ENCODE data around the gene GOLGA5. TPM values are rescaled to one million over a fixed set of nuclear protein-coding genes. Genes with fewer than 3 reads are reported as not detected.
A peak's percentile ranks its signal among the peaks of the same experiment; 100 is the strongest.

The GOLGA5 gene, protein sequence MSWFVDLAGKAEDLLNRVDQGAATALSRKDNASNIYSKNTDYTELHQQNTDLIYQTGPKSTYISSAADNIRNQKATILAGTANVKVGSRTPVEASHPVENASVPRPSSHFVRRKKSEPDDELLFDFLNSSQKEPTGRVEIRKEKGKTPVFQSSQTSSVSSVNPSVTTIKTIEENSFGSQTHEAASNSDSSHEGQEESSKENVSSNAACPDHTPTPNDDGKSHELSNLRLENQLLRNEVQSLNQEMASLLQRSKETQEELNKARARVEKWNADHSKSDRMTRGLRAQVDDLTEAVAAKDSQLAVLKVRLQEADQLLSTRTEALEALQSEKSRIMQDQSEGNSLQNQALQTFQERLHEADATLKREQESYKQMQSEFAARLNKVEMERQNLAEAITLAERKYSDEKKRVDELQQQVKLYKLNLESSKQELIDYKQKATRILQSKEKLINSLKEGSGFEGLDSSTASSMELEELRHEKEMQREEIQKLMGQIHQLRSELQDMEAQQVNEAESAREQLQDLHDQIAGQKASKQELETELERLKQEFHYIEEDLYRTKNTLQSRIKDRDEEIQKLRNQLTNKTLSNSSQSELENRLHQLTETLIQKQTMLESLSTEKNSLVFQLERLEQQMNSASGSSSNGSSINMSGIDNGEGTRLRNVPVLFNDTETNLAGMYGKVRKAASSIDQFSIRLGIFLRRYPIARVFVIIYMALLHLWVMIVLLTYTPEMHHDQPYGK
- total RNA-seq (2014; rRNA removed; shearing (Covaris generic)) (30.2 and 31.1 TPM in 2 replicates), polyA plus RNA-seq (2016; fragmentation: Nextera tagmentation; extraction: Ambion mirVana) (26.2 and 28.6 TPM in 2 replicates)
- long read RNA-seq, transcript GOLGA5-201 (13 exons, 2,969 nt): major isoform, 9 of 12 reads
- long read RNA-seq, partial matches to known transcripts: 2 of 12 reads
- long read RNA-seq, other reads (novel, unspliced or antisense): 1 of 12 reads

DNA sequence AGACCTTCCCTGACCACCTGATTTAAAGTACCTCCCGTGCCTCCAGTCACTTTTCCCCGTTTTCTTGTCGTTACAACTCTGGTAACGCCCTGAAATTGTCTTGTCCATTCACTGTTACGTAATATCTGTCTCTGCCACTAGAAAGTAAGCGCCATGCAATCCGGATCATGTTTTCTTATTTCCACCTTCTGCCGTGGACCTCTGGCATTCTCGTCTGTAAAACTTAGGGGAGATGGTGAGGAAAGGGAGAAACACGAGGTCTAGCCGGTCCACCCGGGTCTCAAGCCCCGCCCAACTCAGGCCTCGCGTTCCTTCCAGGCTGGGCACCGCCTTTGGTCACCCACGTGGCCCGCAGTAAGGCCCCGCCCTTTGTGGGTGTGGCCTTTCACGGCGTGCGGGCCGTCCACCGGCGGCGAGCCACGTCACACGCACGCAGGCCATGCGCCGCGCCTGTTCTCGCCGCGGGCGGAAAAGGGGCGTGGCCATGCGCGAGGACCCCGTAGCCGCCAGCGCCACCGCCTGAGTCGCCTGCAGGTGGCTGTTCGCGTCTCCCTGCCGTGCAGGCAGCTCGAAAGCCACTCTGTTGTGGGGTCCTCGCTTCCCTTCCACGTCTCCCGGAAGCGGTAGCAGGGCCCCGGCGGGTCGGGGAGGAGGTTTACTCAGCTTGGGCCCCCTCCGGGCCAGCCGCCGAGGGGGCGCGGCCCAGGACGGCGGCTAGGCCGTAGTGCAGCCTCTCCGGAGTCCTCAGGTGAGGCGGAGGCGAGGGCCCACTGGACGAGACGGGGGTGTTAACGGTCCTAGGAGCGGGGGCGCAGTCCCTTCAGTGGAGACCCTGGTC is at the start of gene GOLGA5:
Gene GOLGA5 (plus strand): TSS at position 597 of the 838 bp plus-strand sequence. CDS start 3,133 bp downstream, outside the sequence.
- Histone ChIP-seq H2AFZ (peak within 1 kb of the TSS; percentile 97), H3K79me2 (replicated peaks; ENCODE audit: insufficient read depth) (peaks cover 21% of the 10 kb centered on the region), H3K27ac (ENCODE audit: low read depth) (peak within 1 kb of the TSS; percentile 79), H3K4me1 (ENCODE audit: insufficient read depth) (no peaks in the 10 kb centered on the region), H3K4me2 (peak within 1 kb of the TSS; percentile 90), H4K20me1 (replicated peaks; ENCODE audit: insufficient read depth) (no peaks in the 10 kb centered on the region), H3F3A (replicated peaks; ENCODE audit: low read depth) (no peaks in the 10 kb centered on the region), H3K9me2 (ENCODE audit: insufficient read depth) (no peaks in the 10 kb centered on the region), H3K4me3 (peak within 1 kb of the TSS; percentile 95), H3K36me3 (ENCODE audit: insufficient read depth) (no peaks in the 10 kb centered on the region; the same call in 1 of the 2 replicates), H3K27me3 (ENCODE audit: insufficient read depth) (no peaks in the 10 kb centered on the region)
- peaks cover 9% of the 10 kb centered on the region for H3K9me3 Mint-ChIP-seq
- peaks cover 18% of the 10 kb centered on the region for H3K4me1 Mint-ChIP-seq
- H3K36me3 Mint-ChIP-seq (ENCODE audit: low read depth): peaks cover 19% of the 10 kb centered on the region
- ATAC-seq (peak; percentile 92), DNase-seq (ENCODE audit: low spot score) (peak; percentile 97)
- TF ChIP-seq CREB1 (CRISPR knock-in tag; IDR thresholded peaks at IDR 0.05; ENCODE audit: low read depth) (peak; percentile 92), ETS1 (IDR thresholded peaks at IDR 0.05) (peak; percentile 70), POLR2AphosphoS5 (IDR thresholded peaks at IDR 0.05; ENCODE audit: low read depth) (peak; percentile 79)
- TF ChIP-seq, protein P1, sequence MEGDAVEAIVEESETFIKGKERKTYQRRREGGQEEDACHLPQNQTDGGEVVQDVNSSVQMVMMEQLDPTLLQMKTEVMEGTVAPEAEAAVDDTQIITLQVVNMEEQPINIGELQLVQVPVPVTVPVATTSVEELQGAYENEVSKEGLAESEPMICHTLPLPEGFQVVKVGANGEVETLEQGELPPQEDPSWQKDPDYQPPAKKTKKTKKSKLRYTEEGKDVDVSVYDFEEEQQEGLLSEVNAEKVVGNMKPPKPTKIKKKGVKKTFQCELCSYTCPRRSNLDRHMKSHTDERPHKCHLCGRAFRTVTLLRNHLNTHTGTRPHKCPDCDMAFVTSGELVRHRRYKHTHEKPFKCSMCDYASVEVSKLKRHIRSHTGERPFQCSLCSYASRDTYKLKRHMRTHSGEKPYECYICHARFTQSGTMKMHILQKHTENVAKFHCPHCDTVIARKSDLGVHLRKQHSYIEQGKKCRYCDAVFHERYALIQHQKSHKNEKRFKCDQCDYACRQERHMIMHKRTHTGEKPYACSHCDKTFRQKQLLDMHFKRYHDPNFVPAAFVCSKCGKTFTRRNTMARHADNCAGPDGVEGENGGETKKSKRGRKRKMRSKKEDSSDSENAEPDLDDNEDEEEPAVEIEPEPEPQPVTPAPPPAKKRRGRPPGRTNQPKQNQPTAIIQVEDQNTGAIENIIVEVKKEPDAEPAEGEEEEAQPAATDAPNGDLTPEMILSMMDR (conservative IDR thresholded peaks at IDR 0.05; ENCODE audit: low read depth in 2 of 2): no peak
- H3K4me3 Mint-ChIP-seq: peak within 1 kb of the TSS; percentile 94
- no peaks in the 10 kb centered on the region for H3K27me3 Mint-ChIP-seq (ENCODE audit: insufficient read depth, low read depth, poor library complexity)
- peak within 1 kb of the TSS; percentile 92 for H3K27ac Mint-ChIP-seq

DNA sequence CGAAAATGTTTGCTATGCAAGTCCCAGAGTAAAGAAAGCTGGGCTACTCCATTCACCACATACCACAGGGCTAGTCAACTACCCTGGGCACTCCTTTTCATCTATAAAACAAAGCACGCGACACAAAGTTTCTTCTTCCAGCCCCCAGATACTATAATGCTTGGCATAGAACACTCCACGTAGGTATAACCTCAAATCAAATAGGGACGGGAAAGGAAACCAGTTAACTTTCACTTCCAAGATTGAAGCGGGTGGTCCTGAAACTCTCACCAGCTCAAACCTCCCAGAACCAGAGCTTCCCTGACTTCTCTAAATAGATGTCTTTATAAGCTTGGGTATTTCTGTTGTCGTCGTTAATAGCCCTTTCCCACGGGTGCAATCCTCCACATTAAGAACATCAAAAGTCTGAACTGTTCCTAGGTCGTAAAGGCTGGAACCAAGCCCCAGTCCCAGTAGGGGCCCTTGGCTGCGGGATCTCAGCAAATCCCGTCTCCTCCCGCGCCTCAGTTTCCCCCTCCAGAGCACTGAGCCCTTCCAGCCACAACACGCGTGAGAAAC is 46.3 kb upstream of the GOLGA5 start:
- H3K4me3 ChIP-seq: peak overlapping the region; percentile 91
- DNase-seq (ENCODE audit: low spot score) (peak; percentile 35), ATAC-seq (peak; percentile 6)
- Mint-ChIP-seq H3K9me3 (peaks cover 5% of the 10 kb centered on the region; the same call in 2 of the 3 replicates), H3K27ac (no peak overlapping the region), H3K27me3 (ENCODE audit: insufficient read depth, low read depth, poor library complexity) (peaks cover 18% of the 10 kb centered on the region), H3K4me1 (peaks cover 7% of the 10 kb centered on the region; the same call in 2 of the 3 replicates), H3K4me3 (peak overlapping the region; percentile 91), H3K36me3 (ENCODE audit: low read depth) (peaks cover 3% of the 10 kb centered on the region; the same call in 2 of the 3 replicates)
- no peaks in the 10 kb centered on the region for H3F3A ChIP-seq (replicated peaks; ENCODE audit: low read depth)
- H3K4me1 ChIP-seq (ENCODE audit: insufficient read depth): peaks cover 6% of the 10 kb centered on the region; the same call in 1 of the 2 replicates
- H3K27me3 ChIP-seq (ENCODE audit: insufficient read depth): peaks cover 3% of the 10 kb centered on the region; the same call in 1 of the 2 replicates
- peaks cover 7% of the 10 kb centered on the region for H4K20me1 ChIP-seq (replicated peaks; ENCODE audit: insufficient read depth)
- H2AFZ ChIP-seq: peak overlapping the region; percentile 98
- no peaks in the 10 kb centered on the region for H3K9me2 ChIP-seq (ENCODE audit: insufficient read depth)
- peak overlapping the region; percentile 99 for H3K4me2 ChIP-seq
- H3K79me2 ChIP-seq (replicated peaks; ENCODE audit: insufficient read depth): peaks cover 48% of the 10 kb centered on the region
- H3K36me3 ChIP-seq (ENCODE audit: insufficient read depth): no peaks in the 10 kb centered on the region
- H3K27ac ChIP-seq (ENCODE audit: low read depth): no peak overlapping the region
- TF ChIP-seq POLR2AphosphoS5 (IDR thresholded peaks at IDR 0.05; ENCODE audit: low read depth) (no peak), JUNB (IDR thresholded peaks at IDR 0.05; ENCODE audit: unreplicated experiment) (no peak)
- TF ChIP-seq, protein P2, sequence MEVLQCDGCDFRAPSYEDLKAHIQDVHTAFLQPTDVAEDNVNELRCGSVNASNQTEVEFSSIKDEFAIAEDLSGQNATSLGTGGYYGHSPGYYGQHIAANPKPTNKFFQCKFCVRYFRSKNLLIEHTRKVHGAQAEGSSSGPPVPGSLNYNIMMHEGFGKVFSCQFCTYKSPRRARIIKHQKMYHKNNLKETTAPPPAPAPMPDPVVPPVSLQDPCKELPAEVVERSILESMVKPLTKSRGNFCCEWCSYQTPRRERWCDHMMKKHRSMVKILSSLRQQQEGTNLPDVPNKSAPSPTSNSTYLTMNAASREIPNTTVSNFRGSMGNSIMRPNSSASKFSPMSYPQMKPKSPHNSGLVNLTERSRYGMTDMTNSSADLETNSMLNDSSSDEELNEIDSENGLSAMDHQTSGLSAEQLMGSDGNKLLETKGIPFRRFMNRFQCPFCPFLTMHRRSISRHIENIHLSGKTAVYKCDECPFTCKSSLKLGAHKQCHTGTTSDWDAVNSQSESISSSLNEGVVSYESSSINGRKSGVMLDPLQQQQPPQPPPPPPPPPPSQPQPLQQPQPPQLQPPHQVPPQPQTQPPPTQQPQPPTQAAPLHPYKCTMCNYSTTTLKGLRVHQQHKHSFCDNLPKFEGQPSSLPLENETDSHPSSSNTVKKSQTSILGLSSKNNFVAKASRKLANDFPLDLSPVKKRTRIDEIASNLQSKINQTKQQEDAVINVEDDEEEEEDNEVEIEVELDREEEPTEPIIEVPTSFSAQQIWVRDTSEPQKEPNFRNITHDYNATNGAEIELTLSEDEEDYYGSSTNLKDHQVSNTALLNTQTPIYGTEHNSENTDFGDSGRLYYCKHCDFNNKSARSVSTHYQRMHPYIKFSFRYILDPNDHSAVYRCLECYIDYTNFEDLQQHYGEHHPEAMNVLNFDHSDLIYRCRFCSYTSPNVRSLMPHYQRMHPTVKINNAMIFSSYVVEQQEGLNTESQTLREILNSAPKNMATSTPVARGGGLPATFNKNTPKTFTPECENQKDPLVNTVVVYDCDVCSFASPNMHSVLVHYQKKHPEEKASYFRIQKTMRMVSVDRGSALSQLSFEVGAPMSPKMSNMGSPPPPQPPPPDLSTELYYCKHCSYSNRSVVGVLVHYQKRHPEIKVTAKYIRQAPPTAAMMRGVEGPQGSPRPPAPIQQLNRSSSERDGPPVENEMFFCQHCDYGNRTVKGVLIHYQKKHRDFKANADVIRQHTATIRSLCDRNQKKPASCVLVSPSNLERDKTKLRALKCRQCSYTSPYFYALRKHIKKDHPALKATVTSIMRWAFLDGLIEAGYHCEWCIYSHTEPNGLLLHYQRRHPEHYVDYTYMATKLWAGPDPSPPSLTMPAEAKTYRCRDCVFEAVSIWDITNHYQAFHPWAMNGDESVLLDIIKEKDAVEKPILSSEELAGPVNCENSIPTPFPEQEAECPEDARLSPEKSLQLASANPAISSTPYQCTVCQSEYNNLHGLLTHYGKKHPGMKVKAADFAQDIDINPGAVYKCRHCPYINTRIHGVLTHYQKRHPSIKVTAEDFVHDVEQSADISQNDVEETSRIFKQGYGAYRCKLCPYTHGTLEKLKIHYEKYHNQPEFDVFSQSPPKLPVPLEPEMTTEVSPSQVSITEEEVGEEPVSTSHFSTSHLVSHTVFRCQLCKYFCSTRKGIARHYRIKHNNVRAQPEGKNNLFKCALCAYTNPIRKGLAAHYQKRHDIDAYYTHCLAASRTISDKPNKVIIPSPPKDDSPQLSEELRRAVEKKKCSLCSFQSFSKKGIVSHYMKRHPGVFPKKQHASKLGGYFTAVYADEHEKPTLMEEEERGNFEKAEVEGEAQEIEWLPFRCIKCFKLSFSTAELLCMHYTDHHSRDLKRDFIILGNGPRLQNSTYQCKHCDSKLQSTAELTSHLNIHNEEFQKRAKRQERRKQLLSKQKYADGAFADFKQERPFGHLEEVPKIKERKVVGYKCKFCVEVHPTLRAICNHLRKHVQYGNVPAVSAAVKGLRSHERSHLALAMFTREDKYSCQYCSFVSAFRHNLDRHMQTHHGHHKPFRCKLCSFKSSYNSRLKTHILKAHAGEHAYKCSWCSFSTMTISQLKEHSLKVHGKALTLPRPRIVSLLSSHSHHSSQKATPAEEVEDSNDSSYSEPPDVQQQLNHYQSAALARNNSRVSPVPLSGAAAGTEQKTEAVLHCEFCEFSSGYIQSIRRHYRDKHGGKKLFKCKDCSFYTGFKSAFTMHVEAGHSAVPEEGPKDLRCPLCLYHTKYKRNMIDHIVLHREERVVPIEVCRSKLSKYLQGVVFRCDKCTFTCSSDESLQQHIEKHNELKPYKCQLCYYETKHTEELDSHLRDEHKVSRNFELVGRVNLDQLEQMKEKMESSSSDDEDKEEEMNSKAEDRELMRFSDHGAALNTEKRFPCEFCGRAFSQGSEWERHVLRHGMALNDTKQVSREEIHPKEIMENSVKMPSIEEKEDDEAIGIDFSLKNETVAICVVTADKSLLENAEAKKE (CRISPR knock-in tag; IDR thresholded peaks at IDR 0.05): no peak
